WTC11 (cell line): ENCODE data around the gene ZNF780A. TPM values are rescaled to one million over a fixed set of nuclear protein-coding genes. Genes with fewer than 3 reads are reported as not detected.
A peak's percentile ranks its signal among the peaks of the same experiment; 100 is the strongest.

Source experiments
- ATAC-seq: fragments of 200-7000 bp; cut with Tn5 transposase; 2 replicates; pipeline ENCODE4 v1.10.0; 2021; ENCODE audit warnings: mild to moderate bottlenecking, moderate library complexity
- CTCF ChIA-PET: fragments of 300-600 bp; sonication (Branson Sonifier 250); formaldehyde crosslinking; loops from one replicate; lab custom pipeline; 2021; ENCODE audit warnings: antibody characterized with exemption; lab: Charles Lee
- POLR2A ChIA-PET: fragments of 350-600 bp; sonication (Branson Sonifier 250); formaldehyde crosslinking; loops from one replicate; lab custom pipeline; 2021; ENCODE audit warnings: antibody characterized with exemption; lab: Charles Lee
- DNase-seq: peaks from one replicate; pipeline ENCODE4 v3.0.0; 2021; ENCODE audit warnings: low spot score
- H3K27ac Mint-ChIP-seq: 2 replicates; pipeline ENCODE4 v1.8.0; 2021; ENCODE audit warnings: mixed read lengths
- H3K27me3 Mint-ChIP-seq: 2 replicates; pipeline ENCODE4 v1.8.0; 2021; ENCODE audit warnings: low read depth, mild to moderate bottlenecking, moderate library complexity, mixed read lengths
- H3K36me3 Mint-ChIP-seq: 2 replicates; pipeline ENCODE4 v1.8.0; 2021; ENCODE audit warnings: mixed read lengths
- H3K4me1 Mint-ChIP-seq: 2 replicates; pipeline ENCODE4 v1.8.0; 2022; ENCODE audit warnings: mixed read lengths
- H3K4me3 Mint-ChIP-seq: 2 replicates; pipeline ENCODE4 v1.8.0; 2021; ENCODE audit warnings: mild to moderate bottlenecking, moderate library complexity, mixed read lengths
- H3K9me3 Mint-ChIP-seq: 2 replicates; pipeline ENCODE4 v1.8.0; 2021; ENCODE audit warnings: mixed read lengths
- ATF3 ChIP-seq: sonication (generic); formaldehyde crosslinking; conservative IDR thresholded peaks from 2 replicates; pipeline ENCODE4 v1.8.1; 2022; ENCODE audit warnings: mild to moderate bottlenecking, missing genetic modification reagents
- ETV6 ChIP-seq: sonication (generic); formaldehyde crosslinking; IDR thresholded peaks from 2 replicates; pipeline ENCODE4 v1.8.1; 2022; ENCODE audit warnings: mild to moderate bottlenecking, missing genetic modification reagents
- FOXJ3 ChIP-seq: sonication (generic); formaldehyde crosslinking; IDR thresholded peaks from 2 replicates; pipeline ENCODE4 v1.9.0; 2021; ENCODE audit warnings: missing genetic modification reagents, mild to moderate bottlenecking, borderline replicate concordance
- FOXP1 ChIP-seq: sonication (generic); formaldehyde crosslinking; IDR thresholded peaks from 2 replicates; pipeline ENCODE4 v1.8.0; 2022; ENCODE audit warnings: missing genetic modification reagents, mild to moderate bottlenecking, moderate library complexity, borderline replicate concordance
- KAT7 ChIP-seq: sonication (generic); formaldehyde crosslinking; IDR thresholded peaks from 2 replicates; pipeline ENCODE4 v1.8.1; 2023; ENCODE audit warnings: missing genetic modification reagents, mild to moderate bottlenecking, borderline replicate concordance
- OVOL2 ChIP-seq: fragments of 250-450 bp; sonication (Bioruptor Pico); IDR thresholded peaks from 2 replicates; pipeline ENCODE4 v1.9.0; 2021; ENCODE audit warnings: mild to moderate bottlenecking, borderline replicate concordance
- SMAD3 ChIP-seq: sonication (generic); formaldehyde crosslinking; IDR thresholded peaks from 2 replicates; pipeline ENCODE4 v1.8.0; 2022; ENCODE audit warnings: missing genetic modification reagents, mild to moderate bottlenecking, borderline replicate concordance
- STAT6 ChIP-seq: sonication (generic); formaldehyde crosslinking; conservative IDR thresholded peaks from 2 replicates; pipeline ENCODE4 v1.8.1; 2023; ENCODE audit warnings: mild to moderate bottlenecking, low read depth, missing genetic modification reagents, moderate library complexity
- TEAD1 ChIP-seq: sonication (generic); formaldehyde crosslinking; IDR thresholded peaks from 2 replicates; pipeline ENCODE4 v1.8.0; 2022; ENCODE audit warnings: mild to moderate bottlenecking, missing genetic modification reagents
- ZNF281 ChIP-seq: sonication (generic); formaldehyde crosslinking; IDR thresholded peaks from 2 replicates; pipeline ENCODE4 v1.8.0; 2023; ENCODE audit warnings: mild to moderate bottlenecking, missing genetic modification reagents
- ZNF317 ChIP-seq: sonication (generic); formaldehyde crosslinking; IDR thresholded peaks from 2 replicates; pipeline ENCODE4 v1.8.1; 2023; ENCODE audit warnings: low read depth, mild to moderate bottlenecking, moderate library complexity, missing genetic modification reagents, borderline replicate concordance
- ZNF396 ChIP-seq: fragments of 250-450 bp; sonication (Bioruptor Pico); IDR thresholded peaks from 2 replicates; pipeline ENCODE4 v1.8.0; 2021; ENCODE audit warnings: mild to moderate bottlenecking, moderate library complexity, borderline replicate concordance
- total RNA-seq: library from RNA; stranded (reverse); gene quantifications from 3 replicates; pipeline ENCODE4 v1.2.3, GENCODE V29; 2021
- TF ChIP-seq, protein P1 (sequence below): sonication (generic); formaldehyde crosslinking; IDR thresholded peaks from 2 replicates; pipeline ENCODE4 v1.8.1; 2022; ENCODE audit warnings: low read depth, missing genetic modification reagents, borderline replicate concordance
- TF ChIP-seq, protein P2 (sequence below): sonication (generic); formaldehyde crosslinking; IDR thresholded peaks from 2 replicates; pipeline ENCODE4 v1.8.1; 2022; ENCODE audit warnings: missing genetic modification reagents, borderline replicate concordance

ZNF780A gene
- total RNA-seq, 1 experiment from 2014 or later = 14.5 TPM

DNA sequence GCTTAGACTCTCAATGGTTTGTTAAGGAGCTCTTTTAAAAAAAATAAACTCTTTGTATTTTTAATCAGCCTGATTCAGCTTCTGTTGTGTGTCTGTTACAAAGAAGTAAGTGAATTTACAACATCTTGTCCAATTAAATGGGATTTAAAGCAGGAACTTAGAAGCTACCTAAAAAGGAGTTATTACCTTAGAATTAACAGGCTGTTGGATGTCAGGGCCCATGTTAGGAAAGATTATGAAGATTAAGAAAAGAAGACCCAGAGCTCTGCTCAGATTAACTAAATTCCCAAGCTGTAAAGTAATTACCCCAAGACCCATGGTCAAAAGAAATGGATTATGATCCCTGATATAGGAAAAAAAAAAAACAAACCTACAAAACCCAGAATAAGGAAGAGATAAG is 44.1 kb upstream of the ZNF780A start:
- Mint-ChIP-seq H3K9me3 (peaks cover 28% of the 10 kb centered on the region), H3K4me1 (no peaks in the 10 kb centered on the region), H3K27ac (no peak overlapping the region), H3K36me3 (no peaks in the 10 kb centered on the region; the same call in 1 of the 2 replicates), H3K4me3 (no peak overlapping the region), H3K27me3 (peaks cover 20% of the 10 kb centered on the region)
- ChIA-PET POLR2A (no interaction called here), CTCF (interaction anchor here (0.6 kb wide), 2 partner anchors 145 to 171 kb away, joined by 3 read pairs; no protein-coding TSS in a partner anchor)
- no peak for TF ChIP-seq ETV6
- no peak for TF ChIP-seq FOXJ3 (CRISPR knock-in tag)
- TF ChIP-seq ATF3 (CRISPR knock-in tag) = no peak
- no peak for TF ChIP-seq TEAD1 (CRISPR knock-in tag)
- TF ChIP-seq, protein P1, sequence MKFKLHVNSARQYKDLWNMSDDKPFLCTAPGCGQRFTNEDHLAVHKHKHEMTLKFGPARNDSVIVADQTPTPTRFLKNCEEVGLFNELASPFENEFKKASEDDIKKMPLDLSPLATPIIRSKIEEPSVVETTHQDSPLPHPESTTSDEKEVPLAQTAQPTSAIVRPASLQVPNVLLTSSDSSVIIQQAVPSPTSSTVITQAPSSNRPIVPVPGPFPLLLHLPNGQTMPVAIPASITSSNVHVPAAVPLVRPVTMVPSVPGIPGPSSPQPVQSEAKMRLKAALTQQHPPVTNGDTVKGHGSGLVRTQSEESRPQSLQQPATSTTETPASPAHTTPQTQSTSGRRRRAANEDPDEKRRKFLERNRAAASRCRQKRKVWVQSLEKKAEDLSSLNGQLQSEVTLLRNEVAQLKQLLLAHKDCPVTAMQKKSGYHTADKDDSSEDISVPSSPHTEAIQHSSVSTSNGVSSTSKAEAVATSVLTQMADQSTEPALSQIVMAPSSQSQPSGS (CRISPR knock-in tag) = no peak
- TF ChIP-seq ZNF281 (CRISPR knock-in tag) = no peak
- ATAC-seq = no peak
- no peak for DNase-seq

DNA sequence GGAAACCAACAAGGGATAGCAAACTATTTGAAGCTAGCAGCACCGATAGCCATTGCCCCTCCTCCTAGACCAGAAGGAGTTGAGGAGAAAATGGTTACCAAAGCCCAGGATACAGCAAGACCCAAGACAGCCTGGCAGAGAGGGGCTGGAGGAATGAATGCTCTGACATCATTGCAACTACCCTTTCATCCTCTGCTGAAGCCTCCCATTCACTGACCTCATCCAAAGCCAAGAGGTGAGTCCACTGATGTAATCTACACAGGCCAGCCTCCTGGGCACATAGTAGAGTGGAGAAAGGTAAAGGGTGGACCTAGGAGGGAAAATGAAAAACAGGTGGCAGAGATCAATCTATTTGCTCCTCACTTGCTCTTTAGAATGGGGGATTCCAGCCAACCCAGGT is 42.7 kb upstream of the ZNF780A start:
- Mint-ChIP-seq H3K27ac (no peak overlapping the region), H3K9me3 (peaks cover 25% of the 10 kb centered on the region), H3K27me3 (peaks cover 20% of the 10 kb centered on the region), H3K4me1 (no peaks in the 10 kb centered on the region), H3K4me3 (no peak overlapping the region), H3K36me3 (no peaks in the 10 kb centered on the region)
- no peak for ATAC-seq
- TF ChIP-seq FOXP1 (CRISPR knock-in tag) (no peak), KAT7 (CRISPR knock-in tag) (no peak), OVOL2 (CRISPR knock-in tag) (no peak), STAT6 (CRISPR knock-in tag) (no peak)
- TF ChIP-seq, protein P2, sequence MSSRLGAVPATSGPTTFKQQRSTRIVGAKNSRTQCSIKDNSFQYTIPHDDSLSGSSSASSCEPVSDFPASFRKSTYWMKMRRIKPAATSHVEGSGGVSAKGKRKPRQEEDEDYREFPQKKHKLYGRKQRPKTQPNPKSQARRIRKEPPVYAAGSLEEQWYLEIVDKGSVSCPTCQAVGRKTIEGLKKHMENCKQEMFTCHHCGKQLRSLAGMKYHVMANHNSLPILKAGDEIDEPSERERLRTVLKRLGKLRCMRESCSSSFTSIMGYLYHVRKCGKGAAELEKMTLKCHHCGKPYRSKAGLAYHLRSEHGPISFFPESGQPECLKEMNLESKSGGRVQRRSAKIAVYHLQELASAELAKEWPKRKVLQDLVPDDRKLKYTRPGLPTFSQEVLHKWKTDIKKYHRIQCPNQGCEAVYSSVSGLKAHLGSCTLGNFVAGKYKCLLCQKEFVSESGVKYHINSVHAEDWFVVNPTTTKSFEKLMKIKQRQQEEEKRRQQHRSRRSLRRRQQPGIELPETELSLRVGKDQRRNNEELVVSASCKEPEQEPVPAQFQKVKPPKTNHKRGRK = no peak
- ChIA-PET CTCF (no interaction called here), POLR2A (no interaction called here)
- no peak for DNase-seq

- no peak for ATAC-seq
- H3K36me3 Mint-ChIP-seq = no peaks in the 10 kb centered on the region
- DNase-seq = no peak
- ChIA-PET CTCF (no interaction called here), POLR2A (no interaction called here)
- H3K9me3 Mint-ChIP-seq = peaks cover 17% of the 10 kb centered on the region
- H3K4me1 Mint-ChIP-seq = no peaks in the 10 kb centered on the region
- H3K27ac Mint-ChIP-seq = no peak overlapping the region
- H3K4me3 Mint-ChIP-seq = no peak overlapping the region
- H3K27me3 Mint-ChIP-seq = peaks cover 22% of the 10 kb centered on the region
- TF ChIP-seq ZNF317 (peak; percentile 50; the same call in 1 of the 2 replicates), ZNF396 (CRISPR knock-in tag) (no peak), SMAD3 (CRISPR knock-in tag) (no peak), FOXP1 (CRISPR knock-in tag) (no peak)
Observed at GRCh38 chr19:40130013-40130412, 39.3 kb upstream of the ZNF780A start.
